DND-41 (cell line): ENCODE results near the gene EEF1A1.
A peak's percentile ranks its signal among the peaks of the same experiment; 100 is the strongest.
"Not testable (repeated sequence)": the region's sequence is repeated elsewhere in the genome, so short reads cannot be mapped to it uniquely, and the experiment has no call there.

Experiments used
- ATAC-seq: fragments of 200-7000 bp; cut with Tn5 transposase; 3 replicates; pipeline ENCODE4 v1.9.1; 2021; ENCODE audit warnings: low read depth; ENCODE audit not compliant: insufficient read depth
- DNase-seq: peaks from one replicate; pipeline ENCODE4 v3.0.0-alpha.2; 2020
- H2AFZ ChIP-seq: 2 replicates; pipeline ENCODE4 v1.6.0; 2012; ENCODE audit warnings: low read depth, low read length
- H3K27ac ChIP-seq: 2 replicates; pipeline ENCODE4 v1.5.1; 2012; ENCODE audit warnings: low read length, inconsistent platforms
- H3K27me3 ChIP-seq: fragments of 200-600 bp; sonication (generic); 2 replicates; pipeline ENCODE4 v1.6.0; 2012; ENCODE audit warnings: low read length, mild to moderate bottlenecking, inconsistent platforms; ENCODE audit not compliant: insufficient read depth, poor library complexity
- H3K36me3 ChIP-seq: 2 replicates; pipeline ENCODE4 v1.5.1; 2012; ENCODE audit warnings: low read length, inconsistent platforms; ENCODE audit not compliant: insufficient read depth
- H3K4me1 ChIP-seq: 2 replicates; pipeline ENCODE4 v1.5.1; 2012; ENCODE audit warnings: mild to moderate bottlenecking, low read length; ENCODE audit not compliant: insufficient read depth
- H3K4me2 ChIP-seq: 2 replicates; pipeline ENCODE4 v1.6.0; 2012; ENCODE audit warnings: mild to moderate bottlenecking, moderate library complexity, low read length, inconsistent platforms; ENCODE audit not compliant: insufficient read depth
- H3K4me3 ChIP-seq, 2 experiments: fragments of 200-600 bp in 1 of 2; shearing (Covaris generic) in 1 of 2; 2 replicates each; pipeline ENCODE4 v1.5.1; 2012 to 2016; ENCODE audit warnings: inconsistent platforms in 2 of 2, low read length in 2 of 2, mild to moderate bottlenecking in 2 of 2, low read depth in 1 of 2, moderate library complexity in 1 of 2
- H3K79me2 ChIP-seq: 2 replicates; pipeline ENCODE4 v1.6.0; 2012; ENCODE audit warnings: low read length, inconsistent platforms; ENCODE audit not compliant: insufficient read depth
- H3K9ac ChIP-seq: 2 replicates; pipeline ENCODE4 v1.6.0; 2012; ENCODE audit warnings: low read depth, mild to moderate bottlenecking, inconsistent platforms, low read length, moderate library complexity
- H3K9me3 ChIP-seq: 2 replicates; pipeline ENCODE4 v1.5.1; 2012; ENCODE audit warnings: low read length, moderate library complexity, mild to moderate bottlenecking, inconsistent platforms; ENCODE audit not compliant: insufficient read depth, severe bottlenecking
- H4K20me1 ChIP-seq: 2 replicates; pipeline ENCODE4 v1.6.0; 2012; ENCODE audit warnings: low read length; ENCODE audit not compliant: insufficient read depth
- CTCF ChIP-seq: IDR thresholded peaks from 2 replicates; pipeline ENCODE4 v1.5.1; 2012; ENCODE audit warnings: borderline replicate concordance, low read length, moderate library complexity, mild to moderate bottlenecking; ENCODE audit not compliant: poor library complexity, severe bottlenecking; ENCODE audit errors: extremely low read depth
- EZH2 ChIP-seq: IDR thresholded peaks from 3 replicates; pipeline ENCODE4 v1.6.1; 2012; ENCODE audit warnings: borderline replicate concordance, low read depth, mild to moderate bottlenecking, moderate library complexity, low read length, inconsistent platforms; ENCODE audit not compliant: severe bottlenecking

EEF1A1 gene

DNA sequence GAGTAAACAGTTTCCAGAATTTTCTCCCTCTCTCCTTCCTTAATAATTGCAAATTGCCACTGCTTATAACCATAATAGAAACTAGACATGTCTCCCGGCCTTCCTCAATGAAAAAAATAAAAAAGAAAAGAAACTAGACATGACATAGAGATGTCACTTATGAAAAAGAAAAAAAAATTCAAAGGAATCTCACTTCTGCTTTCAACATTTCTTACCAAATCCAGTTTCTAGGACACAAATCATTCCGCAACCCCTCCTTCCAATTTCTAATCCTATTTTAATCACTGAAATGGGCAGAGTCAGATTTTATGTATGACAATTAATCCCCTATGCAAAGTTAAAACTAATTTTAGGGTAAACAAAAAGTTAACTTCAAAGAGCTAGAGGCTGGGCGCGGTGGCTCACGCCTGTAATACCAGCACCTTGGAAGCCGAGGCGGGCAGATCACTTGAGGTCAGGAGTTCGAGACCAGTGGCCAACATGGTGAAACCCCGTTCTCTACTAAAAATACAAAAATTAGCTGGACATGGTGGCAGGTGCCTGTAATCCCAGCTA, 40.1 kb upstream of the EEF1A1 start:
- Histone ChIP-seq H2AFZ (no peak overlapping the region), H4K20me1 (no peaks in the 10 kb centered on the region), H3K27me3 (no peaks in the 10 kb centered on the region), H3K4me3 (no peak overlapping the region), H3K79me2 (no peaks in the 10 kb centered on the region), H3K4me2 (no peak overlapping the region), H3K36me3 (no peaks in the 10 kb centered on the region), H3K27ac (no peak overlapping the region), H3K9ac (no peak overlapping the region), H3K4me1 (no peaks in the 10 kb centered on the region), H3K9me3 (no peaks in the 10 kb centered on the region)
- DNase-seq (no peak), ATAC-seq (no peak)
- TF ChIP-seq EZH2 (no peak), CTCF (no peak)

DNA sequence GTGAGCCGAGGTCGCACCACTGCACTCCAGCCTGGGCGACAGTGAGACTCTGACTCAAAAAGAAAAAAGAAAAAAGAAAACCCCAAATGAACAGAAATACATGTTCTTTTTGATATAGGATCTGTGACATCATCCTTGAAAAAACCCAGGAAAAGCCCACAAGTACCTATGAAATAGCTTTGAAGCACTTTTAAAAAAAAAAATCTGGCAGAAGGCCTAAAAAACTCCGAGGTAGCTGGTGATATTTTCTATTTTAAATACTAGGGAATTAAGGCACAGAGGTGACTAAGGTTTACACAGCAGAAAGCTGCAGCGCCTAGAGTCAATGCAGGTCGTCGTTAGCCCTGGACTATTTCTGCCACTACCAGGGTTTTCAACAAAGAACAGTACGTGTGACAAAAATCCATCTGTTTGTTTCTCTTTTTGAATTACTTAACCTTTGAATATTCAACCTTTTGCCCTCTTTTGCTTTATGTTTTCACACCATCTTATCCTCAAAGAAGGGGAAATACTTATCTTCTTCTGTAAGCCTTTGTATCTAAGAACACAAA, 39.4 kb upstream of the EEF1A1 start:
- Histone ChIP-seq H3K9ac (no peak overlapping the region), H3K36me3 (no peaks in the 10 kb centered on the region), H3K4me1 (no peaks in the 10 kb centered on the region), H3K4me3 (no peak overlapping the region), H3K4me2 (no peak overlapping the region), H2AFZ (no peak overlapping the region), H4K20me1 (no peaks in the 10 kb centered on the region), H3K79me2 (no peaks in the 10 kb centered on the region), H3K27ac (no peak overlapping the region), H3K9me3 (no peaks in the 10 kb centered on the region), H3K27me3 (no peaks in the 10 kb centered on the region)
- DNase-seq (no peak), ATAC-seq (no peak)
- TF ChIP-seq EZH2, result no peak
- no peak for TF ChIP-seq CTCF

DNA sequence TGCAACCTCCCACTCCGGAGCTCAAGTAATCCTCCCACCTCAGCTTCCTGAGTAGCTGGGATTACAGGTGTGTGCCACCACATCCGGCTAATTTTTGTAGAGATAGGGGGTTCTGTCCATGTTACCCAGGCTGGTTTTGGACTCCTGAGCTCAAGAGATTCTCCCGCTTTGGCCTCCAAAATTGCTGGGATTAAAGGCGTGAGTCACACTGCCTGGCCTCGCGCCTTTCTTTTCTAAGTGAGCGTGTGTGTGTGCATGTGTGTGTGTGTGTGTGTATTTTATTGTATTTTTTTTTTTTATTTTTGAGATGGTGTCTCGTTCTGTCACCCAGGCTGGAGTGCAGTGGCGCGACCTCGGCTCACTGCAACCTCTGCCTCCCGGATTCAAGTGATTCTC, 38.6 kb upstream of the EEF1A1 start:
- not testable (repeated sequence) for H3K4me2 ChIP-seq, H3K9me3 ChIP-seq, H3K9ac ChIP-seq, H3K27ac ChIP-seq, H2AFZ ChIP-seq, H3K4me3 ChIP-seq, H3K4me1 ChIP-seq, DNase-seq, ATAC-seq, H3K36me3 ChIP-seq, H4K20me1 ChIP-seq, H3K79me2 ChIP-seq, H3K27me3 ChIP-seq

DNA sequence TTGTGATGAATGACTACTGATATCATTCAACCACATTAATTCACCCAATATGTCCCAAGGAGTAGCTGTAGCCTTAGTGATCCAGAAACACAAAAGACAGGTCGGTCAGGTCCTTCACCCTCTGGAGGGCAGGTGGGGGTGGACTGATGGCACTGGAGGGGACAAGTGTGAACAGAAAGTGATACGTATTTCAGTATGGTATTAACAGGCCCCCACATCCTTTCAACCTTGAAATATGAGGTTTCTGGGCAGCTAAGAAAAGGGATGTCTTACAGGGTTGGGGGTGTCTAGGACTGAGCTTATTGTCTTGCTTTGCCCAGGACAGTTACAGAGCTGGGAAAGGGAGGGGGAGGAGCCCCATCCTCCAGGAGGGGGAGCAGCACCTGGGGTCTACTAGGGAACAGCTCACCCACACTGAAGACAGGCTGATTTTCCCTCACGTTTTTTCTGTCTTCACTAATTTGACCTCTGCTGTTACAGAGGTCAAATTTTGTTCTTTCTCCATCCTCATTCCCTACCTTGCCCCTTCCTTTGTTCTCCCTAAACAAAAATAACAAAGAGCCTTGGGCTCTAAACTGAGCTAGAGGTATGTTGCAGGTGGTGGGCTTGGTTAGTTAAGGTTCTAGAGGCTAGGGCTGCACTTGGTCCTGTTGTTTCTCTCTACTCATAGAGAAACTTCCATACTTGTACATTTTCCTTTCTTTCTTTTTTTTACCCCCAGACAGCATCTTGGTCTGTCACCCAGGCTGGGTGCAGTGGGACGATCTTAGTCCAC, 38.0 kb upstream of the EEF1A1 start:
- TF ChIP-seq EZH2 (no peak), CTCF (no peak)

More for the DNA sequence above, 38.0 kb upstream of the EEF1A1 start:
- no peaks in the 10 kb centered on the region for H3K4me1 ChIP-seq
- no peak overlapping the region for H3K9ac ChIP-seq
- peak; percentile 45; the same call in 1 of the 3 replicates for ATAC-seq
- no peaks in the 10 kb centered on the region for H4K20me1 ChIP-seq
- no peaks in the 10 kb centered on the region for H3K27me3 ChIP-seq
- no peaks in the 10 kb centered on the region for H3K36me3 ChIP-seq
- H3K27ac ChIP-seq, result no peak overlapping the region
- H2AFZ ChIP-seq, result no peak overlapping the region; the same call in 1 of the 2 replicates
- no peaks in the 10 kb centered on the region for H3K9me3 ChIP-seq
- no peaks in the 10 kb centered on the region for H3K79me2 ChIP-seq
- H3K4me2 ChIP-seq, result no peak overlapping the region
- H3K4me3 ChIP-seq, result no peak overlapping the region
- no peak for DNase-seq
